B cell (primary cell): Measurements from ENCODE around the gene USH2A. TPM values are rescaled to one million over a fixed set of nuclear protein-coding genes. Genes with fewer than 3 reads are reported as not detected.

ENCODE experiments used
- ATAC-seq: fragments of 200-7000 bp; cut with Tn5 transposase; one replicate; pipeline ENCODE4 v1.10.0; 2021; ENCODE audit warnings: low read depth, mild to moderate bottlenecking, moderate number of reproducible peaks, moderate library complexity
- CTCF ChIA-PET: fragments of 350-600 bp; sonication (Branson Sonifier 250); formaldehyde crosslinking; loops from one replicate; lab custom pipeline; 2021; ENCODE audit warnings: antibody characterized with exemption, inconsistent platforms; lab: Charles Lee
- POLR2A ChIA-PET: fragments of 350-600 bp; sonication (Branson Sonifier 250); formaldehyde crosslinking; loops from one replicate; lab custom pipeline; 2021; ENCODE audit warnings: antibody characterized with exemption; lab: Charles Lee
- DNase-seq: peaks from one replicate; pipeline ENCODE4 v3.0.0; 2013
- H2AFZ ChIP-seq: 2 replicates; pipeline ENCODE4 v1.6.1; 2012; ENCODE audit warnings: mild to moderate bottlenecking, low read depth, low read length; ENCODE audit not compliant: insufficient read depth, poor library complexity, severe bottlenecking
- H3K27ac ChIP-seq, 2 donors: 1 replicate in 1 of 2; 2 replicates in 1 of 2; pipeline ENCODE4 v1.5.1; 2012 to 2013; ENCODE audit warnings: low read length in 2 of 2, mild to moderate bottlenecking in 2 of 2, moderate library complexity in 1 of 2
- H3K27me3 ChIP-seq, 4 experiments: fragments of 200-600 bp in 1 of 4; sonication (generic) in 1 of 4; replicated peaks in 1 of 4; 1 replicate in 2 of 4; 2 replicates in 2 of 4; pipeline versions ENCODE4 v1.6.1 to v1.7.0; 2013 to 2016; ENCODE audit warnings: low read length in 3 of 4, mild to moderate bottlenecking in 2 of 4, mixed read lengths in 1 of 4, moderate library complexity in 1 of 4; ENCODE audit not compliant: insufficient read depth in 4 of 4, control insufficient read depth in 3 of 4; ENCODE audit errors: control extremely low read depth in 1 of 4
- H3K36me3 ChIP-seq, 2 experiments: replicated peaks in 1 of 2; 1 replicate in 1 of 2; 2 replicates in 1 of 2; pipeline versions ENCODE4 v1.6.1 to v1.7.1; 2013; ENCODE audit warnings: low read length in 1 of 2; ENCODE audit not compliant: insufficient read depth in 2 of 2, control insufficient read depth in 1 of 2; ENCODE audit errors: control extremely low read depth in 1 of 2, extremely low read depth in 1 of 2
- H3K4me1 ChIP-seq, 2 donors: fragments of 200-600 bp in 1 of 2; sonication (generic) in 1 of 2; 1 replicate in 1 of 2; 2 replicates in 1 of 2; pipeline versions ENCODE4 v1.5.1 to v1.6.1; 2013 to 2017; ENCODE audit warnings: low read length in 2 of 2; ENCODE audit not compliant: control insufficient read depth in 2 of 2, insufficient read depth in 2 of 2
- H3K4me2 ChIP-seq: replicated peaks from 2 replicates; pipeline ENCODE3; 2012; ENCODE audit warnings: mild to moderate bottlenecking, low read depth, low read length; ENCODE audit not compliant: poor library complexity, severe bottlenecking
- H3K4me3 ChIP-seq, 5 experiments: fragments of 200-600 bp in 1 of 5; sonication (generic) in 1 of 5; 1 replicate in 3 of 5; 2 replicates in 2 of 5; pipeline versions ENCODE4 v1.5.1 to v1.7.0; 2011 to 2016; ENCODE audit warnings: low read length in 4 of 5, mild to moderate bottlenecking in 4 of 5, low read depth in 2 of 5, control low read depth in 1 of 5, moderate library complexity in 1 of 5; ENCODE audit not compliant: insufficient read depth in 1 of 5; ENCODE audit errors: control extremely low read depth in 1 of 5, extremely low read depth in 1 of 5
- H3K79me2 ChIP-seq: fragments of 200-600 bp; sonication (generic); one replicate; pipeline ENCODE4 v1.6.0; 2016; ENCODE audit warnings: low read length; ENCODE audit not compliant: control insufficient read depth, insufficient read depth
- H3K9ac ChIP-seq: fragments of 200-600 bp; sonication (generic); 2 replicates; pipeline ENCODE4 v1.6.1; 2017; ENCODE audit warnings: mild to moderate bottlenecking, low read length, moderate library complexity
- H3K9me3 ChIP-seq, 3 donors: one replicate each; pipeline versions ENCODE4 v1.6.1 to v1.7.1; 2013; ENCODE audit warnings: low read length in 2 of 3; ENCODE audit not compliant: control insufficient read depth in 2 of 3, insufficient read depth in 1 of 3; ENCODE audit errors: control extremely low read depth in 1 of 3
- H4K20me1 ChIP-seq: 2 replicates; pipeline ENCODE4 v1.6.0; 2012; ENCODE audit warnings: mild to moderate bottlenecking, low read length; ENCODE audit not compliant: insufficient read depth, control insufficient read depth, poor library complexity, severe bottlenecking
- H3K27ac Mint-ChIP-seq: one replicate; pipeline ENCODE4 v1.8.0; 2021; ENCODE audit warnings: mixed read lengths
- H3K27me3 Mint-ChIP-seq: one replicate; pipeline ENCODE4 v1.8.0; 2021; ENCODE audit warnings: mixed read lengths
- H3K4me1 Mint-ChIP-seq: one replicate; pipeline ENCODE4 v1.8.0; 2021; ENCODE audit warnings: mixed read lengths
- H3K4me3 Mint-ChIP-seq: one replicate; pipeline ENCODE4 v1.8.0; 2021; ENCODE audit warnings: mixed read lengths
- H3K9me3 Mint-ChIP-seq: one replicate; pipeline ENCODE4 v1.8.0; 2022; ENCODE audit warnings: mixed read lengths; ENCODE audit not compliant: insufficient read depth
- CTCF ChIP-seq: fragments of 200-600 bp; IDR thresholded peaks from one replicate; pipeline ENCODE4 v1.8.0; 2022; ENCODE audit warnings: antibody characterized with exemption, mild to moderate bottlenecking
- EZH2 ChIP-seq: IDR thresholded peaks from 2 replicates; pipeline ENCODE4 v1.6.1; 2012; ENCODE audit warnings: borderline replicate concordance, low read depth, mild to moderate bottlenecking, moderate library complexity, low read length; ENCODE audit not compliant: insufficient read depth, poor library complexity, severe bottlenecking
- WGBS: methylation state at CpG from one replicate; pipeline ENCODE4 v1.1.5; 2013; ENCODE audit warnings: missing lambda C conversion rate; ENCODE audit not compliant: insufficient coverage; 5-methylcytosine and 5-hydroxymethylcytosine counted together
- intact Hi-C: fragments of 100-400 bp; cut with micrococcal nuclease; formaldehyde crosslinking; loops from one replicate; pipeline ENCODE4 v1.10.0; 2022
- polyA plus RNA-seq: library from polyadenylated mRNA; depleted of rRNA; stranded (reverse); fragments of >200 nt; gene quantifications from 2 replicates; pipeline ENCODE4 v1.2.3, GENCODE V29; 2012
- total RNA-seq, 2 donors: library from RNA; stranded (reverse); fragments of 120-200 nt in 1 of 2; gene quantifications; 1 replicate in 1 of 2; 2 replicates in 1 of 2; pipeline versions ENCODE4 v1.2.3 to v1.2.4, GENCODE V29; 2013 to 2022

Gene USH2A
- total and polyA plus RNA-seq, 2 donors (not counting 1 experiment from before 2014, with no cell fraction given), result 0.01 TPM; not detected in 1

- no peaks in the 10 kb centered on the region for H3K4me1 ChIP-seq
- no peaks in the 10 kb centered on the region for H3K36me3 ChIP-seq
- DNase-seq (no peak), ATAC-seq (no peak)
- H3K79me2 ChIP-seq, result no peaks in the 10 kb centered on the region
- no peak overlapping the region for H2AFZ ChIP-seq
- no peaks in the 10 kb centered on the region for H4K20me1 ChIP-seq
- Mint-ChIP-seq H3K9me3 (peaks cover 3% of the 10 kb centered on the region), H3K27me3 (no peaks in the 10 kb centered on the region), H3K4me1 (no peaks in the 10 kb centered on the region), H3K27ac (no peak overlapping the region), H3K4me3 (no peak overlapping the region)
- TF ChIP-seq CTCF (no peak), EZH2 (no peak)
- WGBS, result 83% methylated on average over 4 of the region's 10 CpGs
- no peak overlapping the region for H3K4me3 ChIP-seq
- ChIA-PET CTCF (no interaction called here), POLR2A (no interaction called here)
- H3K27ac ChIP-seq, result no peak overlapping the region
- H3K9me3 ChIP-seq, result no peaks in the 10 kb centered on the region
- intact Hi-C loops, result no loop called here
- no peak overlapping the region for H3K9ac ChIP-seq
- no peak overlapping the region for H3K4me2 ChIP-seq
- no peaks in the 10 kb centered on the region for H3K27me3 ChIP-seq
These were observed 451.3 kb downstream of the USH2A start for GRCh38 chr1:215971793-215972441.

DNA sequence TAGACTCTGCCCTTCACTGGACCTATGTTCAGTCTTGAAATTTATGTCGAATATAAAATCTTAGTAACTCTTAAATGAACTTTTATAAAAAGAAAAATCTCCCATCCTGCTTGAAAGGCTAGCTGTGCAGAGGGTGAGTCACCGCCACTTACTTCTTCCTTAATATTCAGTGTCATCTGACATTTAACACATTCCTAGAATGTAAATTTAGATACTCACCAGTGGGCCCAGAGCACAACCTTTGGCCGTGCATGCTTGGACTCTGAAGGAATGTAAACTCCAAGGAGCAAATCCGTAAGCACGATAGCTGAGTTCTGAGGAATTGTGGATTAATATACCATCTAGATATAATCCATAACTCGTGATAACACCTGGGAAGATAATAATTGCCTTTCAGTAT, 452.8 kb downstream of the USH2A start:
- DNase-seq (no peak), ATAC-seq (no peak)
- Mint-ChIP-seq H3K27ac (no peak overlapping the region), H3K4me3 (no peak overlapping the region), H3K27me3 (no peaks in the 10 kb centered on the region), H3K9me3 (no peaks in the 10 kb centered on the region), H3K4me1 (no peaks in the 10 kb centered on the region)
- H3K9me3 ChIP-seq, result no peaks in the 10 kb centered on the region
- TF ChIP-seq CTCF (no peak), EZH2 (no peak)
- intact Hi-C loops, result no loop called here
- ChIA-PET CTCF (no interaction called here), POLR2A (no interaction called here)
- H4K20me1 ChIP-seq, result no peaks in the 10 kb centered on the region
- 100% methylated on average over 1 of the region's 6 CpGs for whole genome bisulfite sequencing
- H3K9ac ChIP-seq, result no peak overlapping the region
- no peaks in the 10 kb centered on the region for H3K27me3 ChIP-seq
- H3K4me2 ChIP-seq, result no peak overlapping the region
- no peaks in the 10 kb centered on the region for H3K79me2 ChIP-seq
- no peak overlapping the region for H3K27ac ChIP-seq
- H3K4me3 ChIP-seq, result no peak overlapping the region
- H2AFZ ChIP-seq, result no peak overlapping the region
- no peaks in the 10 kb centered on the region for H3K36me3 ChIP-seq
- no peaks in the 10 kb centered on the region for H3K4me1 ChIP-seq
